GM19099 (cell line): Measurements from ENCODE around the gene TIAM2.

Experiments
- POLR2A ChIP-seq: IDR thresholded peaks from 3 replicates; pipeline ENCODE4 v1.6.1; 2011; ENCODE audit warnings: low read depth; ENCODE audit not compliant: insufficient read length; ENCODE audit errors: extremely low read depth

TIAM2 gene

DNA sequence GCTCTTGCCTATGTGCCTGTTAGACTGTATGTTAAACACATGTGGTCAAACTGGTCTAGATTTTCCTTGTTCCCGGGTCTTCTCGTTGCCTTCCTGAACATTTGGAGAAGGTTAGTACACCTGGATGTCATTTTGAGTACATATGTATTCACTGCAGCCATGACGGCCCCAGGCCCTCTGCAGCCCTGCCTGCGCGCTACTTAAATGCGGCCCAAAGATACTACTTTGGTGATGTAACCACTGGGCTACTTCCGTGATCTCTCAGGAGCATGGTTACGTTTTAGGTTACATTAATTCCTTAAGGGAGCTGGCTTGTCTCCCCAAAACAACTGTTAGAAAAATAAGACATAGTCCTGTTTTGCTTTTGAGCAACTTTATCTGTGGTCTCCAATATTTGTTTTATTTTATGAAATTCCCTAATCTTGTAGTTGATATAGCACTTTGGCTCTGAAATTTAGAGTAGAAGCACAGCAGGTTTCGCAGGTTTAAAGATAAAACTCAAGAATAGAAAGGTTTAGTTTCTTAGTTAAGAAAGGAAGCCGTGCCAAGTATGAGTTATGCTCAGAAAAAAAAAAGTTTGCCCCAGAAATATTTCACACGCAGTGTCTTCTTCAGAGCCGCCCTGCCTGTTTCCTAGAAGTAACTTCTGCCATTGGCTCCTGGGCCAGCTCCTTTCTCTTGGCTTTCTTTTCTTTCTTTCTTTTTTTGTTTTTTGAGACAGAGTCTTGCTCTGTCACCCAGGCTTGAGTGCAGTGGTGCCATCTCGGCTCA, 38.1 kb downstream of the TIAM2 start:
- no peak for TF ChIP-seq POLR2A

- TF ChIP-seq POLR2A = no peak
Measured at GRCh38 chr6:155036907-155037306, 41.8 kb downstream of the TIAM2 start.

DNA sequence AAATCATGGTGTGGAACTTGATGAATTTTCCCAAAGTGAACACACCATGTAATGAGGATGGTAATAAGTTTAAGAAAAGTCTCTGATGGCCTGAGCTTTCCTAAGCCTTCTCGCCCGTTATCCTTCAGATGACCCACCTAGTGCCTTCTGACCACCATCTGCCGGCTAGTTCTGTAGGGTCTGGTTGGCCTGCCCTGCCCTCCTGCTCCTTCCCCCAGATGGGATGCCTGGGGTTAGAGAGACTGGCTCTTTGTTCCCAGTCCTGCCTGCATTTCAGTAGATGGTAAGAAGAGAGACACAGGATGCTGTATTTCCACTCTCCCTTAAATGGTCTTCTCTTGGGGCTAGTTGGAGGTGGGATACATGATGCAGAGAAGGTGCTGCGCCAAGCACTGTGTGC, 43.0 kb downstream of the TIAM2 start:
- TF ChIP-seq POLR2A = no peak

GRCh38 chr6:155038527-155038926, 43.4 kb downstream of the TIAM2 start:
- TF ChIP-seq POLR2A = no peak

DNA sequence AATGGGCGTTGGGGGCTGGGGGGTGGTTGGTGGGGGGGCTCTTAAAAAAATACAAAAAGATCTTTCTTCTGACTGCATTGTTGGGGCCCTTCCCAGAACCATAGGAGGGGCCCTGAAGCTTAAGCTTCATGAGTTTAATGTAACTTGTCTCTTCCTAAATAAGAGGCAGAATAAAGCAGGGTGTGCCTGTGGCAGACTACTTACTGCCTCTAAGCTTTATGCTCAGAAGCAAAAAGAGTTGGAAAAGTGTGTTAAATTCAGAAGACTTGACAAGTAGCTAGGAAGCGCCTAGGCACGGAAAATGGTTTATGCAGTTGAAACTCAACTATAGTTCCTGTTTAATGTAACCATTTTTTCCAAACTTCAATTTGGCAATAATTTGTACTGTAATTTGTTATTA, 44.5 kb downstream of the TIAM2 start:
- TF ChIP-seq POLR2A = no peak

DNA sequence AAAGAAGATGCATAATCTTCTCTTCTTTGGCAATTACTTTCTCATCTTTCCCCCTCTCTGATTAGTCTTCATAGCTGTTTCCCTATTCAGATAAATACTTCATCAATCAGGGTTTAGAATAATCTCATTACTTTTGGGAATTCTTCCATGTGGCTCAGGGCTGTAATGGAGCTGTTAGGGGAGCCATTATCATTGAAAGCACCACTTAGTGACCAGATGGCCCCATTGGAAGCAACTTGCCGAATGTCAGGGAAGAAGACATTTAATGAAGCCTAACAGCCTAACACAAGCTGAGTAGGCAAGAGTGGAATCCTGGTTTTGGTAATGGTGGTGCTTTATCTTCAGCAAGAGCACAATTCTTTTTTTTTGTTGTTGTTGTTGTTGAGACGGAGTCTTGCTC, 45.0 kb downstream of the TIAM2 start:
- TF ChIP-seq POLR2A = no peak

DNA sequence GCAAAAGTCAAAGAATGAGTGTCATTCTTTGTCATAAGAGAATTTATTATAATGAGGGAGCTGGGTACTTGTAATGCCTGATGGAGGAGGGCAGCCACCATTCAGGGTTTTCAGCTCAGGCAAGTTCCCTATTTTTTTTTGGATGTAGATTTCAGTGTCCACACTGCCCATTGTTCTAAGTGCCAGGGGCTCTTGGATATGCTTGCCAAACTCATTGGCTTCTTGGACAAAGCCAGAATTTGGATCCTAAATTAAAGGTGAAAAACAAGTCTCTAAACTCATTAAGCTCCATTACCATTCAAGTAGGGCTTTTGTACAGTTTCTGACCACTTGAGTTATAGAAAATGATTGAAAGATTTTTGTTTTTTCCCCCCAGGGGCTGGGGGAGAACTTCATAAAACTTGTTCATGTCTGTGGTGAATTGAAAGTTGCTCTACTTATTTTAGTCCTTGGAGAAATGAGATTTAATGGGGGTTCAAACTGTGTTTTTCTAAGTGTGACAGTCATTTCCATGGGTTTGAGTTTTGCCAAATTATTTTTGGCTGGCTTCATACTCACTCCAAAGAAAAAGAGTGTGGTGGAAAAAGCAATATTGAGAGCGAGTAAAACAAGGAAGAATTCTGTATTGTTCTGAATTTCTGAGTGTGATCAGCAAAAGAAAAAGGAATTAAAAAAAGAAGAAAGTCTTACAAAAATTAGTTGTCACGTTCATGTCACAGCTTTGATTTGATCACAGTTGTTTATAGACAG, 46.0 kb downstream of the TIAM2 start:
- TF ChIP-seq POLR2A = no peak

GRCh38 chr6:155041741-155042279, 46.7 kb downstream of the TIAM2 start:
- no peak for TF ChIP-seq POLR2A

- no peak for TF ChIP-seq POLR2A
Measured at GRCh38 chr6:155042983-155043382, 47.9 kb downstream of the TIAM2 start.

DNA sequence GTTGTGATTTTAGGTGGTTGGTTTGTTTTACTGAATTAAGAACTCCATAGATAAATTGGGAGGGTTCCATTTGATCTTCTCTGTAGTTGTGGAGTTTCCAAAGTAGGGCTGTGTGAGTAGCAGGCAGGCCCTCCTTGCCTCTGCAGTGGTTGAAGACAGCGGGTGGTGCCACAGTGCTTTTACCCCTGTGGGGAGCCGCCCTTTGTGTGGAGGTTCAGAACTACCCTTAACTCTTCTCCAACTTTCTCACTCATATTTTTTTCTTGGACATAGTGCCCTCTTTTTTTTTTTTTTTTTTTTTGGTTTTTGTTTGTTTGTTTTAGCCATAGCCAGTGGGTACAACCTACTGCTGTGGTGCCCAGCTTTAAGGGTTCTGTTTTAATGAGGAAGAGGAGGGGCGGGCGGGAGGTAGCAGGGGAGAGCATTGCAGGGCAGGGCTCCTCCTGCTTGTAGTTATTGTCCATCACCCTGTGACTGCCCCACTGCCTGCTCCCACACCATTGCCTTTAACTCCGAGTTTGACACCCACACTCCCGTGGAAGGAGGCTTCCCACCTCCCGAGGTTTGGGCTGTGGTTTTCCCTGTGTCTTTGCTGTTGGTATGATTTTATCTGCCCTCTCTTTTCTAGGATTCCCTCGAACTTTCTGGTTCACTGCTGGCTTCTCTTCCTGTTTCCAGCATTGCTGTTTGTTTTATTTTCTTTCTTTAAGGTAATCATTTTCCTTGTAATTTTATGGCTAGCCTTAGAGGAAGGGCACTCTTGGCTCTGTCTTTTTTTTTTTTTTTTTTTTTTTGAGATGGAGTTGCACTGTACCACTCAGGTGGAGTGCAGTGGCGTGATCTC, 50.7 kb downstream of the TIAM2 start:
- TF ChIP-seq POLR2A = no peak

DNA sequence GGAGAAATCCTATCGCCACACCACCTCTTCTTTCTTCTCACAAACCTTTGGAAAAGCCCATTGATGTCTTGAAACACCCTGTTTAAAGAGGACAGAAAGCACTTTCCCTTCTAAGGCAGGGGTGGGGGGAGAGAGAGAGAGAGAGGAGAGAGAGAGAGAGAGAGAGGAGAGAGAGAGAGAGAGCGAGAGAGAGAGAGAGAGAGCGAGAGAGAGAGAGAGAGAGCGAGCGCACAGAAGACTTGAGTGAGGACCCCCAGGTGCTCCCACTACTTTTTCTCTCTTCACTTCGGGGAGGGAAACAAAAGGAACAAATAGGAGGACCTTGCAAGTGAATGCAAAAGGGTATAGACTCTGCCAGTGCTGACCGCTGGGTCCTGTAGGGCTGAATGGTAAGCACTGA, 52.4 kb downstream of the TIAM2 start:
- TF ChIP-seq POLR2A = no peak

DNA sequence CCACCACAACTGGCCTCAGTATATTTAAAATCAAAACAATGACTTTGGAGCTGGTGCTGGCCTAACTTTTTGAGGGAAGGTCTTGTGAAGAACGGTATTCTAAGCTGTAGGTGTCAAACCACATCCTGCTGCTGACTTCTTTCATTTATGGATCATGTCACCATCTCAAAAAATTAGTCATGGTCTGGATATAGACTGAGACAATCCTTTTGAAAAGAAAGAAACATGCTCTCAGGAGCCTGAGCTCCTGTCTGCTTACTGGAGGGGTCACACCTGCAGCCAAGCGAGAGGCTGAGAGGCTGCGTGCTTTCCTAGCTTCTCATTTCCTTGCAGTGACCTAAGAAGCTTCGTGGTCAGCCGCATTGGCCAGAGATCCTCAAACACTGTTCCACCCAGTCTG, 55.2 kb downstream of the TIAM2 start:
- no peak for TF ChIP-seq POLR2A

GRCh38 chr6:155054491-155055250, 59.6 kb downstream of the TIAM2 start:
- no peak for TF ChIP-seq POLR2A

GRCh38 chr6:155055729-155056128, 60.6 kb downstream of the TIAM2 start:
- no peak for TF ChIP-seq POLR2A
